HCT116 (cell line): ENCODE results near the gene DLST.

Source experiments
- CBX3 ChIP-seq: IDR thresholded peaks from 2 replicates; pipeline ENCODE4 v1.6.1; 2012; ENCODE audit warnings: low read depth
- CEBPB ChIP-seq: IDR thresholded peaks from 2 replicates; pipeline ENCODE4 v1.6.1; 2012; ENCODE audit warnings: low read depth
- EGR1 ChIP-seq: IDR thresholded peaks from 2 replicates; pipeline ENCODE4 v1.6.1; 2012; ENCODE audit warnings: low read depth
- EZH2 ChIP-seq: fragments of 200-600 bp; sonication (generic); IDR thresholded peaks from 2 replicates; pipeline ENCODE4 v1.6.1; 2017; ENCODE audit warnings: antibody characterized with exemption, mixed run types
- EZH2phosphoT487 ChIP-seq: fragments of 200-600 bp; IDR thresholded peaks from 2 replicates; pipeline ENCODE4 v1.6.1; 2018; ENCODE audit warnings: antibody characterized with exemption, borderline replicate concordance
- JUND ChIP-seq: IDR thresholded peaks from 2 replicates; pipeline ENCODE4 v1.6.1; 2012
- POLR2A ChIP-seq: IDR thresholded peaks from 2 replicates; pipeline ENCODE4 v1.7.0; 2011; ENCODE audit warnings: borderline replicate concordance; ENCODE audit not compliant: insufficient read depth, insufficient read length; ENCODE audit errors: extremely low read depth
- POLR2AphosphoS5 ChIP-seq: IDR thresholded peaks from 2 replicates; pipeline ENCODE4 v1.6.1; 2011; ENCODE audit warnings: mild to moderate bottlenecking, low read depth, low read length, moderate library complexity
- RAD21 ChIP-seq: IDR thresholded peaks from 2 replicates; pipeline ENCODE4 v1.6.1; 2012; ENCODE audit warnings: low read depth, mild to moderate bottlenecking
- TCF7L2 ChIP-seq: IDR thresholded peaks from 2 replicates; pipeline ENCODE4 v1.7.0; 2011; ENCODE audit warnings: borderline replicate concordance, inconsistent platforms; ENCODE audit not compliant: insufficient read depth, insufficient read length; ENCODE audit errors: extremely low read depth
- YY1 ChIP-seq: IDR thresholded peaks from 2 replicates; pipeline ENCODE4 v1.6.1; 2011; ENCODE audit warnings: low read length, low read depth, moderate library complexity, mild to moderate bottlenecking; ENCODE audit not compliant: insufficient replicate concordance; ENCODE audit errors: extremely low read depth
- ZFX ChIP-seq: fragments of 450-650 bp; IDR thresholded peaks from 2 replicates; pipeline ENCODE4 v1.6.1; 2017
- TF ChIP-seq, protein P1 (sequence below), 3 experiments: fragments of 200-600 bp in 1 of 3; sonication (generic) in 1 of 3; IDR thresholded peaks in 2 of 3; conservative IDR thresholded peaks in 1 of 3; 2 replicates each; pipeline ENCODE4 v1.5.1; 2012 to 2017; ENCODE audit warnings: low read depth in 2 of 3, low read length in 2 of 3, antibody characterized with exemption in 1 of 3, borderline replicate concordance in 1 of 3, control low read depth in 1 of 3, mild to moderate bottlenecking in 1 of 3, mixed read lengths in 1 of 3, mixed run types in 1 of 3, moderate library complexity in 1 of 3; ENCODE audit not compliant: insufficient read depth in 1 of 3
- TF ChIP-seq, protein P2 (sequence below): IDR thresholded peaks from 2 replicates; pipeline ENCODE4 v1.6.1; 2012

DNA sequence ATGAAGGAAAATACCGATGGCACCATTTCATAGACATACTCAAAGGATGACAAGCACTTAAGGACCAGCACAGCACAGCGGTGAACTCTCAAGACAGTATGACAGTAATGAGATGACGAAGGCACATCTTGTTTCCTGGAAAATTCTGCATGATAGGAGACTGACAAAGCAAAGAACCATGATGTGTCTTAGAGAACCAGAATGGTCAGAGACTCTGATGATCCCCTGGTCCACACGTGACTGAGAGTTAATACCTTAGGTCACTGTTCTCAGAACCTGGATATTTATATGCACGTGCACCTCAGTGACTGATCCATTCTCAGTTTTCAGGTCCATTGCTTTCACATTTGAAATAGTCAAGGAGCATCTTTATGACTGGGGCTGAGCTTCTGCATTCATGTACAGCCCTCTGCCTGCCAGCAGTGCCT, 41.1 kb upstream of the DLST start:
- TF ChIP-seq ZFX (no peak), EZH2 (no peak), POLR2A (no peak), TCF7L2 (no peak), EGR1 (no peak), YY1 (no peak), CEBPB (no peak), RAD21 (no peak), POLR2AphosphoS5 (no peak), JUND (no peak), EZH2phosphoT487 (no peak), CBX3 (no peak)
- TF ChIP-seq, protein P1, sequence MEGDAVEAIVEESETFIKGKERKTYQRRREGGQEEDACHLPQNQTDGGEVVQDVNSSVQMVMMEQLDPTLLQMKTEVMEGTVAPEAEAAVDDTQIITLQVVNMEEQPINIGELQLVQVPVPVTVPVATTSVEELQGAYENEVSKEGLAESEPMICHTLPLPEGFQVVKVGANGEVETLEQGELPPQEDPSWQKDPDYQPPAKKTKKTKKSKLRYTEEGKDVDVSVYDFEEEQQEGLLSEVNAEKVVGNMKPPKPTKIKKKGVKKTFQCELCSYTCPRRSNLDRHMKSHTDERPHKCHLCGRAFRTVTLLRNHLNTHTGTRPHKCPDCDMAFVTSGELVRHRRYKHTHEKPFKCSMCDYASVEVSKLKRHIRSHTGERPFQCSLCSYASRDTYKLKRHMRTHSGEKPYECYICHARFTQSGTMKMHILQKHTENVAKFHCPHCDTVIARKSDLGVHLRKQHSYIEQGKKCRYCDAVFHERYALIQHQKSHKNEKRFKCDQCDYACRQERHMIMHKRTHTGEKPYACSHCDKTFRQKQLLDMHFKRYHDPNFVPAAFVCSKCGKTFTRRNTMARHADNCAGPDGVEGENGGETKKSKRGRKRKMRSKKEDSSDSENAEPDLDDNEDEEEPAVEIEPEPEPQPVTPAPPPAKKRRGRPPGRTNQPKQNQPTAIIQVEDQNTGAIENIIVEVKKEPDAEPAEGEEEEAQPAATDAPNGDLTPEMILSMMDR (IDR thresholded peaks at IDR 0.05 in 2 of 3, conservative IDR thresholded peaks at IDR 0.05 in 1 of 3; ENCODE audit: borderline replicate concordance in 1 of 3, insufficient read depth in 1 of 3, low read depth in 2 of 3, low read length in 2 of 3) = no peak
- TF ChIP-seq, protein P2, sequence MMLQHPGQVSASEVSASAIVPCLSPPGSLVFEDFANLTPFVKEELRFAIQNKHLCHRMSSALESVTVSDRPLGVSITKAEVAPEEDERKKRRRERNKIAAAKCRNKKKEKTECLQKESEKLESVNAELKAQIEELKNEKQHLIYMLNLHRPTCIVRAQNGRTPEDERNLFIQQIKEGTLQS = no peak
